GM21723 (cell line): ENCODE measurements around the gene RCBTB1.
"Not testable (repeated sequence)": the region's sequence is repeated elsewhere in the genome, so short reads cannot be mapped to it uniquely, and the experiment has no call there.

Experiments used
- ATAC-seq: cut with Tn5 transposase; IDR thresholded peaks from one replicate; pipeline ENCODE4 v1.9.1; 2021; ENCODE audit warnings: mild to moderate bottlenecking, moderate library complexity; ENCODE audit not compliant: unreplicated experiment

The RCBTB1 gene

DNA sequence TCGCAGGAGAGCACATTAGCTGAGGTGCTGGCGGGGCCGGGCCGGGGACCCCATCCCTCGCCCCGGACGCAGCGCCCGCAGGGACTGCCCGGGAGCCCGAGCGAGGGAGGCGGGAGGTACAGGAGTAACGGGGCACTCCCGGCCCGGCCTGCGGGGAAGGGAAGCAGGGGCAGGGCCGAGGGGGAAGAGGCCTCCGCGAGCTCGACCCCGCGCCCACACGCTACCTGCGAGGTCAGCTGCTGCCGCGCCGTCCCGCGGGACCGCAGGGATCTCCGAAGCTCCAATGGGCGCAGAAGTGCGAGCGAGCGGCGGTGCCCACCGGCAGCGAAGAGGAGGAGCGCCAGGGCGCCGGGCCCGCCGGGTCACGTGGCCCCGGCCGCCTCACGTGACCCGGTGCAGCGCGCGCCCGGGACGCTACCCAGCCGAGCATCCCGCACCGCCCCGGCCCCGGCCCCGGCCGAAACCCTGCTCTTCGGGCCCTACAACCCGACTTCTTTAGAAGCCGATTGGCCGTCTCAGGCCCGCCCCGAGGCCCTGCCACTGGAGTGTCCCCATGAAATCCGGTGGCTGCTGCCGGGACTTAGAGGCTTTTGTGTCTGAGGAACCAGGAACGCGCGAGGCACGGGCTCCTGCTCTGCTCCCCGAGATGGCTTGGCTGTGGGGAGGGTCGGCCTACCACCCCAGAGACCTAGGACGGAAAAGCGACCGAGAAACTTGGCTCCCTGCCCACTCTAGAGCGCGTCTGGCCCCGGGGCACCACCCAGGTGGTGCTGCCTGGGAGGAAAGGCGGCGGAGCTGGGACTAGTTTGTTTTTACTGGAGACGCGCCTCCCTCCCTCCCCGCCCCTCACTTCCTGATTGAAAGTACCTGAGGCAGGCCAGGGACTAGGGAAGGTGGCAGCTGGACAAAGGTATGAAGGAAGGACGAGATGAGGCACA is at the start of gene RCBTB1:
TSS of gene RCBTB1 (minus strand) at position 339 of the 938 bp plus-strand sequence. CDS start 18,279 bp downstream, outside the sequence.
- peak; percentile 95 for ATAC-seq

DNA sequence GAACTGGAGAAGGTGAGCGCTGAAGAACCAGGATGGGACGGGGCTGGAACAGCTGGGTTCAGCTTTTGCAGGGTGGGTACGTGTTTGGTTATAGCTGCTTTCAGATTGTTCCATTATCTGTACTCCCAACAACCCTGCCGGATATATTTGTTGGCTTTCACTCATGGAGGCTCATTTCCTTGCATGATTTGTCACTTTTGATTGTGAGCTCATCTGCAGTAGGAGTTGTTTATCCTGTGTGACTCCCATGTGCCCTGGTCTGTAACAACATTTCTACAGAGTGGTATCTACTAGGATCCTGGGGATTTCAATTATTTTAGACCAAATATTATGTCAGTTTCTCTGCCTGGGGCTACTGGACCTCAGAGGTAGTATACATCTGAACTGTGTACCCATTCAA is 48.4 kb upstream of the RCBTB1 start:
- no peak for ATAC-seq

DNA sequence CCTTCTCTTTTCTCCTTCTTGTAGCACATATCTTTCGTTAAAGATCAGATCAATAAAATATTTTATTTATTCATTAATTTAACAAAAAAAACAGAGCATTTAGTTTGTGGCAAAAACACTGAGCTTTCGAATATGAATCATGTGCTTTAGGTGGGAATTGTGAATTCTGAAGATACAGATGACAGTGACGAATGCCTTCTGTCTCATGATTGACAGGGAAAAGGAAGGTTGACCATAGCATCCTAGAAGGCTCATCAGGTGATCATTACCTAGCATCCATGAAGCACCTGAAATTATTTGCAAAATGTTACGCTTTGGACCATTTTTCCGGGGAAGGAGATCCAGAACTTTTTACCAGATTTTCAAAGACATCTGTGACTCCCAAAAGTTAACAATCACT is 46.8 kb upstream of the RCBTB1 start:
- ATAC-seq = no peak

DNA sequence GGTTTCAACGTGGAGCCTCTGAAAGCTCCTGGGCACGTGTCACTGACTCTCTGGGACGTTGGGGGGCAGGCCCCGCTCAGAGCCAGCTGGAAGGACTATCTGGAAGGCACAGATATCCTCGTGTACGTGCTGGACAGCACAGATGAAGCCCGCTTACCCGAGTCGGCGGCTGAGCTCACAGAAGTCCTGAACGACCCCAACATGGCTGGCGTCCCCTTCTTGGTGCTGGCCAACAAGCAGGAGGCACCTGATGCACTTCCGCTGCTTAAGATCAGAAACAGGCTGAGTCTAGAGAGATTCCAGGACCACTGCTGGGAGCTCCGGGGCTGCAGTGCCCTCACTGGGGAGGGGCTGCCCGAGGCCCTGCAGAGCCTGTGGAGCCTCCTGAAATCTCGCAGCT is 45.2 kb upstream of the RCBTB1 start:
- ATAC-seq = no peak

DNA sequence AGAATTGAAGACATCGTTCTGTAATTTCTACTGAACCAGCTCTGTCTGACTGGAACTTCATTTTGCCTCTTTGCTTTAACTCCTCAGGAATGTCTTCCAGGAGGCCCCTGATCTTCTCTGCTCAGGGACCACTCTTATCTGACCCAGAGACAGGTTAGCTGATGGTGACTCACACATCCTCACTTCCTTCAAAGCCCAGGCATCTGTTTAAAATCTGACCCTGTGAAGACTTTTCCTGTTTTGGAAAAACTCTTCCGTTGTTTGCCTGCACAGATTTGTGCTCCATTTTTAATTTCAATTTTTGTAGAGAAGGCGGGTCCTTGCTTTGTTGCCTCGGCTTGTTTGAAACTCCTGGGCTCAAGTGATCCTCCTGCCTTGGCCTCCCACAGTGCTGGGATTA is 44.6 kb upstream of the RCBTB1 start:
- ATAC-seq = no peak

DNA sequence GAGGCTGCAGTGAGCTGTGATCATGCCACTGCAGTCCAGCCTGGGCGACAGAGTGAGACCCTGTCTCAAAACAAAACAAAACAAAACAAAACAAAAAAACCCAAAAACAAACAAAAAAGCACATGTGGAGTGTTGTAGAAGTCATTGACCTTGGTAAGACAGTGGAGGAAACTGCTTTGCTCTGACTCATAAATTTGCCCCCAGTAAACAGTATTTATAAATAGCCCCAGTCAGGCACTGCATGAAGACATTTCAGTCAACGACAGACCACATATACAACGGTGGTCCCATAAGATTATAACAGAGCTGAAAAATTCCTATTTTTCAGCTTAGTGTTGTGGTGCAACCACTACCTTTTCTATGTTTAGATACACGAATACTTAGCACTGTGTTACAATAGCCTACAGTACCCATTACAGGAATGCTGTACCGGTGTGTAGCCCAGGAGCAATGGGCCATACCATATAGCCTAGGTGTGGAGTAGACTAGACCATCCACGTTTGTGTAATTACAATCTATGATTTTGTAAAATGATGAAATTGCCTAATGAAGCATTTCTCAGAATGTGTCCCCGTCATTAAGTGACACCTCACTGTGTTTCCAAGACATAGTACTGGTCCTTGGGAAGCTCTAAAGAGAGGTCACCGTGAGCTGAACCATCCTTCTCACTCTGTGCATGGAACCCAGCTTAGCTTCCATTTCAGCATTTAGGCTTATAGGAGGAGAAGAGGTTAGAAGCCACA is 44.0 kb upstream of the RCBTB1 start:
- no peak for ATAC-seq

DNA sequence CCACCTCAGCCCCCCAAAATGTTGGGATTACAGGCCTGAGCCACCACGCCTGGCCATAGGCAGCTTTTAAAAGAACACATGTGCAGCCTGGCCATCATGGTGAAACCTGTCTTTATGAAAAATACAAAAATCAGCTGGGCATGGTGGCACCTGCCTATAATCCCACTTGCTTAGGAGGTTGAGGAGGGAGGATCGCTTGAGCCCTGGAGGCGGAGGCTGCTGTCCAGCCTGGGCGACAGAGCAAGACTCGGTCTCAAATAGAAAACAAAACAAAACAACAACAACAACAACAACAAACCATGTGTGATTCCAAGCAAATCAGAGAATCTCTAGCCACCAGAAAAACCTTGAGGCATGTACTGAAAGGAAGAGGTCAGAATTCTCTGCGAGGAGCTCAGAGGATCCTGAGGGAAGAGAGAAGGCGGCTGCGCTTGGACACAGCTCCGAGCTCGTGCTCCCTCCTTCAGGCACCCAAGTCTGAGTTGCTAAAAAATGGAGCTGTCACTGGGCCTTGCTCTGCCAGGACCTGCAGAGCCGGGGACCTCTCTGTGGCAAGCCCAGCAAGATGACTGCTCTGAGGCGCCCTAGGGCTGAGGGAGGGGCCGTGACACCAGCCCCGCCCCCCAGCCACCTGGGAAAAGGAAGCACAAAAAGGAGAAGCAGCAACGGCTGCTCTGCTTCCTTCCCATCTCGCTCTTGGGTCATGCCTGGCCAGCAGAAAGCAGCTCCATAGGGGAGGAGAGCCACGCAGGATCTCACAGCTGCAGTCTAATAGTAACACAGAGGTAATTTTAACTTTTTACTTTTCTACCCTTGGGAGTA is 42.7 kb upstream of the RCBTB1 start, which contains the start of gene ARL11:
TSS of gene ARL11 (plus strand) at position 677 of the 822 bp plus-strand sequence. CDS start 1,941 bp downstream, outside the sequence.
- peak; percentile 97 for ATAC-seq

DNA sequence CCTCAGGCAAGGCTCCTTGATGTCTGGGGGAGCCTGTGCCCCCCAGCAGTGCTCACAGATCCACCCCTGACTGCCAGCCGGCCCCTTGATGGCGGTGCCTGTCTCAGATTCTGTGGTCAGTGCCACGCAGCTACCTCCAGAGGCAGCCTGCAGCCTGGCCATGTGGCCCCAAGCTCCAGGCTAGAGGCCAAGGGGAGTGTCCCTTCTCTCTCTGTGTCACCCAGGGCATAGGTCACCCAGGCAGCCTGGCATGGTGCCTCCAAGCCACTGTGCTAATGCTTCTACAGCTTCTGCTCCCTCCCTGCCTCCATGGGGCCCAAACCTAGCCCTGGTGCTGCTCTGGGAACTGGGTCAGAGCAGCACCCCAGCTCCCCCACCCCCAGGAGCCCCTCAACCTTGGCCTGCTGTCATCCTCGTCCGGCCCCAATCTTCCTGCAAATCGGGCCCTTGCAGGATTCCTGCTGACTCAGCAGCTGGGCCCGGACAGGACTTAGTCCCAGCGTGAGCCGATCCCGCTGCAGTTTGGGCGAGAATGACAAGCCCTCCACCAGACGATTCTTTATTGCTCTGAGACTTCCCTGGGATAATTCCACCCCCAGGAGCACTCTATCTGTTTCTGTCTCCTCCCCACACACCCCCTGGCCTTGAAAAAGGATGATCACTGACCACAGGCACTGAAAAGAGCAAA is 40.2 kb upstream of the RCBTB1 start:
- ATAC-seq = no peak

DNA sequence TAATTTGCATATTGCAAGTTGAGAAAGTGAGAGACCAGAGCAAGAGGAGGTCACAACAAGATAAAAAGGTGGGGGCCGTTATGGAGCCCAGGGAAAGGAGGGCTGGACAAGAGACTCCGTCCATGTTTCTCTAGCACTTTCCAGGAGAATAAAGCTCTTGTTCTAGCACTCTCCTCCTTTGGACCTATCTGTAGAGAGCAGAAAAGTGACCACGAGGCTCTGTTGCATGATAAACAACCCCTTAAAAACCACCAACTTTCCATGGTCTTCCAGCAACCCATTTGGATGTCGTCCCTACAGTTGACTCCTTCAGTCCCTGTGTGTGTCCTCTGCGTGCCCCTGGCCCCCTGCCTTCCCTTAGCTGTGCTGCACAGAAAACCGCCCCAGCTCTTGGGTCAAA is 38.9 kb upstream of the RCBTB1 start:
- ATAC-seq = no peak

DNA sequence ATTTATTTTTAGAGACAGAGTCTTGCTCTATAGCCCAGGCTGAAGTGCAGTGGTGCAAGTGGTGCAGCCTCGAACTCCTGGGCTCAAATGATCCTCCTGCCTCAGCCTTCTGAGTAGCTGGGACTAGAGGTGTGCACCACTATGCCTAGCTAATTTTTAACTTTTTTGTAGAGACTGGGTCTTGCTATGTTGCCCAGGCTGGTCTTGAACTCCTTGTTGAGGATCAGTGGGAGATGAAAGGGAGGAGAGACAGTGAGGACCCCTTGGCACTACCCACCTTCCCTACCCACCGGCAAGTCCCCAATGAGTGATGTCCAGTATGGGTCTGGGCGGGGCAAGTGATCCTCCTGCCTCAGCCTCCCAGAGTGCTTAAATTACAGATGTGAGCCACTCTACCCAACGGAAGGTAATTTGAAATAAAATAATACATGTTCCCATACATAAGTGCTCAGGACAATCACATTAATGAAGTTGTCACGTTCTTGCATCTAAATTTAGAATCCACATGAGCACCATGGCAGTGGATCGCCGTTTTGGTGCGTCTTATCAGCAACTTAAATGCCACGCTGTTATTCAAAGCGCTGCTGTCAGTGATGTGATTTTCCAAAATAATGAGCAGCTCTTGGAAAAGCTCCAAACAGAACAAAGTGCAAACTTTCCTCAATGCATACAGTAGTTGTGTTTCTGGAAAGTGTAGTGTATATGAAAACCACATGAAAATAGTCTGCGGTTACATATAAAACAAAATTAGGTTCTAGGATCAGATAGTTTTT is 37.0 kb upstream of the RCBTB1 start:
- ATAC-seq = no peak

DNA sequence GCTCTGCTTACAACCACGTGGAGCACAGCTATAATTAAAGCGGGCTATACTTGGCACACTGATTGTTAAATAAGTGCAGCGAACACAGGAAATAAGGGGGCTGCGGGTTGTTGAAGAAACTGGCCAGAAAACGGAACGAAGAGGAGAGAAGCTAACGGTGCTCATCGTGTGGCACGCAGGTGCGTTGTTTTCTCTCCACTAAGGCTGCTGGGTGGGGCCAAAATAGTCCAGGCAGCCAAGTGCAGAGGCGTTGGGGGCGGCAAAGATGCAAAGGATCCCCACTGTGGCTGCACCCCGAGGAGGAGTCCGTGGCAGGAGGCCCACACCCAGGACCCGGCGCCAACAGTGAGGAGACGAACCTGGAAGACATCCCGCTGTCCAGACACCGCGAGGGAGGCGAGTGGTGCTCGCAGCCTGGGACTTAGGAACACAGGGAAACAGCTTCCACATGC is 34.8 kb upstream of the RCBTB1 start:
- no peak for ATAC-seq

DNA sequence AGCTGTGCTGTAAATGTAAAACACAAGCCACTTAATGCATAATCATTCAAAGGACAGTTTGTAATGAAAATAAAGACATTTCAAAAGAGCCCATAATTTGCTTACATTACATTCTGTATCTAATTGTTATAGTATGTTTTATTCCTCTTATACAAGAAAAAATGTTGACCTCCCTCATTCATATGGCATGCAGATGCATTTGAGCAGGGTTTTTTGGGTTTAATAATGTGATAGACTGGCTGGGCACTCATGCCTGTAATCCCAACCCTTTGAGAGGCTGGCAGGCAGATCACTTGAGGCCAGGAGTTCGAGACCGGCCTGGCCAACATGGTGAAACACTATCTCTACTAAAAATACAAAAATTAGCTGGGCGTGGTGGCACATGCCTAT is 31.3 kb upstream of the RCBTB1 start:
- ATAC-seq = no peak

DNA sequence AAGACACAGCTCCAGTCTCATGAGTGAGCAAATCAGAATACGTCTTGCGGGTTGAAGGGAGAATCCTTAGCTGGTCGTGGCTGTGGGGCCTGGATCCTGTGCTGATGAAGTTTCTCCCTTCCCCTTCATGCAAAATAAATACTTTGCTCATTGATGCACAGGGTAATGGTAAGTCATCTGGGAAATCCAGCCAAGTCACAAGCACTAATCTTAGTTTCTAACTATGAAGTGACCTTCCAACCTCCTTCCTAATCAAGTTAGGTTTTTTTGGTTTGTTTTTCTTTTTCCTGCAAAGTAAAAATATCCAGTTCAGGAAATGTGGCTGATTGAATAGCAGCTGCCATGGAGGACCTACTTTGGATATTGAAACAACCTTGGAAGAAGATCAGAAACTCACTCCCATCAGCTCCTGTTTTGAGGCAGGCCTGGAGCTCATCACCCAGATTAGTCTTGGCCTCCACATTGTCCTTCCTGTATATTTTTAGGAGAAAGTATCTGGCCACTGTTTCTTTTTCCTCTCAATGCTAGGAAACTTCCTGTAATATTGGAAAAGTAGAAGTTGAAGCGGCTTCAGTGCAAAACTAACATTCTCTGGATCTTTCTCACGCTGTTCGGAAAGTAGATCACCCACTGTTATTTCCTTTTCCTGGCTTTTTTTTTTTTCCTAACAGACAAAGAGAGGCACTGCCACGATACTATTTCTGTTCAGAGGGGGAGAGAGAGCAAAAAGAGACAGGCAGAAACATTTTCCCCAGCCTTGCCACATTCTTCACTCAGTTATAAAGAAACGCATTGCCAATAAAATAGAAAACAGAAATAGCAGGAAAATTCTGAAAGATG is 30.7 kb upstream of the RCBTB1 start:
- no peak for ATAC-seq

DNA sequence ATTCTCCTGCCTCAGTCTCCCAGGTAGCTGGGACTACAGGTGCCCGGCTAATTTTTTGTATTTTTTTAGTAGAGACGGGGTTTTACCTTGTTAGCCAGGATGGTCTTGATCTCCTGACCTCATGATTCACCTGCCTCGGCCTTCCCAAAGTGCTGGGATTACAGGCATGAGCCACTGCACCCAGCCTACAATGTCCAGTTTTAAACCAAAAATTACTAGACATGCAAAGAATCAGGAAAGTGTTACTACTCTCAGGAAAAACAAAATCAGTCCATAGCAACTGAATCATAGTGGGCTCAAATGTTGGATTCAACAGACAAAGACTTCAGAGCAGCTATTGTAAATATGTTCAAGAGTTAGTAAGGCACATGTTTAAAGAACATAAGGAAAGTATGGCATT is 26.7 kb upstream of the RCBTB1 start:
- ATAC-seq = not testable (repeated sequence)

DNA sequence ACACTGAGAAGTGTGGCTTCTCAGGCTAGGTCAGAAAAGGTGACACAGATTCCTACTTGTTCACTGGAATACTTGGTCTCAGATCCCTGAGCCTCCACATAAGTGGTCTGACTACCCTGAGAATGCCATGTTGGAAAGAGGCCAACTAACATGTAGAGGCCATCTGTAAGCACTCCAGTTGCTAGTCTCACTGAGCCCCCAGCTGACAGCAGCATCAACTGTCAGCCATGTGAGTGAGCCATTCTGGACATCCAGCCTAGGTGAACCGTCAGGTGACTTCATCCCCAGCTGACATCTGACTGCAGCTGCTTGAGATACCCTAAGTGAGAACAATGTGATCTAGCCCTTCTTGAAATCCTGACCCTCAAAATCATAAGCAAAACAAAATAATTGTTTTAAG is 24.8 kb upstream of the RCBTB1 start:
- no peak for ATAC-seq

DNA sequence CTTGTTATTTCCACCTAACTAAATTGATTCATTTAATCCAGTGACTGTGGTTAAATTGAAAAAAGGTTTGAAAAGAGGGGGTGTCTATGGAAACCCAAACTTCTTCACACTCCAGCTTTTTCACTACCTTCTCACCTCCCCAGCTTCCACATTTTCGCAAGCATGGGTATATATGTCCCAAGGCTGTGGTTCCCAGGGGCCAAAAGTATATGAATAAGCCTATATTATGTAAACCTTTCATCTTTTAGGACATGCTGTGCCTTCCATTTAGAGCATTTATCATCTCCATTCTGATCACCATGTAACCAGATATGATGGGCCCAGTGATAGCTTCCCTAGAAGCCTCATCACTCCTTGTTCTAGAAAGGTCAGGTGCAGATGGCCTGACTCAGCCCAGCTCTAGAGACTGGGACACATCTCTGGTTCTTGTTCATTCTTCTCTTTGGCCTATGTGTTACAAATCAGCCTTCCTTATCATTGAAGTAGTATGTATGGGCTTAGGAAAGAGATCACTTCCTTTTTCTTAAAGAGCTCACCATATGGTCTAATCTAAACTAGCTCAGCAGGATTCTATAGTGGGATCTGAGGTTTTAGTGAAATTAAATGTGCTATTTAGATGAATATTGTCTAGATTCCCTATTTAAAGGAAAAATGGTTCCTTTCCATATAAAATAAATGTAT is 23.4 kb upstream of the RCBTB1 start:
- ATAC-seq = no peak

DNA sequence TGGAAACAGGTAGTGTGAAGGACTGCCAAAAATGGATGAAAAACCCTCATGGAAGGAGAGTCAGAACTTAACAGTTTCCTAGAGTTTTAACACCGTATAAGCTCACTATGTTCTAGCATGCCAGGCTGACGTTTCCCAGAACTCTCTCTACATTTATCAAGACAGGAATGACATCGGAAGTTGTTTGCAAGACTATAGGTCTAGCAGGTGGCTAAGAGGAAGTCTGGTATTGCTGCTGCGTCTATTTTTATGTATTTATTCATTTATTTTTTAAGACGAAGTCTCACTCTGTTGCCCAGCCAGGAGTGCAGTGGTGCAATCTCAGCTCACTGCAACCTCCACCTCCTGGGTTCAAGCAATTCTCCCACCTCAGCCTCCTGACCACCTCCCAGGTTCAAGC is 22.4 kb upstream of the RCBTB1 start:
- ATAC-seq = no peak
